Cerebellar nuclear complex (tissue), 1 donor: ENCODE measurements around the gene STARD8.
"Not testable (repeated sequence)": the region's sequence is repeated elsewhere in the genome, so short reads cannot be mapped to it uniquely, and the experiment has no call there.

Experiments
- DNase-seq, 2 experiments: peaks; one replicate each; lab custom pipeline; 2025; lab: John Stamatoyannopoulos, UW

Gene STARD8

DNA sequence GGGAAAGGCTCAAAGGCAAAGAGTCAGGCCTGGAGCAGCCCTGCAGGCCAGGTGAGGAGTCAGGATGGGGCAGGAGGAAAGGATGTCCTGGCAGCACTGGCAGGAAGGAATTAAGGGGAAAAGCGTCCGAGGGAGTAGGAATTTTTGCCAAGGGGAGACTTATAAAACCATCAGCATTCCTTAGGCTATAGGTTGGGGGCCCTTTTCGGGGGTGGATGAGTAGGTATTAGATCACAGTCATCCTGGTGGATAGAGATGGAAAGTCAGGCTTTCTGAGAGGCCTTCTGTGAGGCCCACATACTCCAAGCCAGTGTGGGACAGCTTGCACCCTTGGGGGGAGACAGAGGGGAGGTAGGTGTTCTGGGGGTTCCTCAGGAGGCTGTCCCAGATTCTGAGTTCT lies 12.3 kb downstream of the STARD8 start:
- no peak for DNase-seq

DNA sequence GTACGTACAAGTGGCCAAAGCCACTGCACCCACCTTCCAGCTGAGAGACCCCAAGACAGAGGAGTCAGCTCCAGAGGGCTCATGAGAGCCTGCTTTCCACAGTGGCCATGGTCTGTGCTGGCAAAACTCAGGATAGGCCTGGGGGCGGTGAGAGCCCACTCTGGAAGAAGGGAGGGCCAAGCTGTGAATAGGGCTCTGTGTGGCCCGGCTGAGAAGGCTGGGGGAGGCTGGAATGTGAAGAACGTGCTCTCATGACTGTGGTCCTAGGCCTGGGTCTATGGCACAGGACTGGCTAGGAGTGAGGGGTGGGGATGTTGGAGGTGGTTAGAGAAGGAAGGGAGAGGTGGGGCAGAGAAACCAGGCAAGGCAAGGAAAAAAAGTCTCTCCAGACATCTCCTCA lies 13.3 kb downstream of the STARD8 start:
- DNase-seq: no peak

DNA sequence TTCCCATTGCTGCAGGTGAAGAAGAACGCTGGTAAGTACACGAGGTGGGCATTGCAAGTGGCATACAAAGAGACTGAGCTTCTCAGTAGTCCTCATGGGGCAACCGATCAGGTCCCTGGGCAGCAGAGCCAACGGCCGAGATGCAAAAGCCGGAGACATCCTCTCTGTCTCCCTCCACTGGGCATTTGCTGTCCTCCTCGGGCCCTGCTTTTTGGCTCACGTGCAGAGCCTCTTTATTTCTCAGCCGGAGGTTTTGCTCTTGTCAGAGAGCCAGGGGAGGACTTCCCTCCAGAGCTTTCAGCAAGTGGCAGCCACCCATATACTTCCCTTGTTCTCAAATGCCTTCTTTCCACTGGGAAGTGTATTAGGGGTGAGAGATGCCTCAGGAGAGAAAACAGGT lies 18.0 kb downstream of the STARD8 start:
- DNase-seq: no peak

DNA sequence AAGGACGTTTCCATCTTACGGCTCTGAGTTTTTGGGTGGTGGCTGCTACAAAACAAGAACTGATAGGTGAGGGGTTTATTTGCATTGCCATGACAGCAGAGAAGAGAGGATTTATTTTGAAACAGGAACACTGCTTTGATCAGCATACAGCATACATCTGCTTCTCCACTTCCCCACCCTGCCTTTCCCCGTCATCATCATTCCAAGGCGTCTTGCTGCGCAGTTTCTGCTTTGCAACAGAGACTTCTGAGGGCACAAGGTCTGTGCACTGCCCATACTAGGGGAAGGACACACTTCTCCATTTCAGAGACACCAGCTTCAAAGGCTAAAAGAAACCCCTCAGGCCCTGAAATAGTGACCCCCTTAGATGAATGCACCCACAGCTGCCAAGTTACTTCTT lies 19.1 kb downstream of the STARD8 start:
- no peak for DNase-seq

DNA sequence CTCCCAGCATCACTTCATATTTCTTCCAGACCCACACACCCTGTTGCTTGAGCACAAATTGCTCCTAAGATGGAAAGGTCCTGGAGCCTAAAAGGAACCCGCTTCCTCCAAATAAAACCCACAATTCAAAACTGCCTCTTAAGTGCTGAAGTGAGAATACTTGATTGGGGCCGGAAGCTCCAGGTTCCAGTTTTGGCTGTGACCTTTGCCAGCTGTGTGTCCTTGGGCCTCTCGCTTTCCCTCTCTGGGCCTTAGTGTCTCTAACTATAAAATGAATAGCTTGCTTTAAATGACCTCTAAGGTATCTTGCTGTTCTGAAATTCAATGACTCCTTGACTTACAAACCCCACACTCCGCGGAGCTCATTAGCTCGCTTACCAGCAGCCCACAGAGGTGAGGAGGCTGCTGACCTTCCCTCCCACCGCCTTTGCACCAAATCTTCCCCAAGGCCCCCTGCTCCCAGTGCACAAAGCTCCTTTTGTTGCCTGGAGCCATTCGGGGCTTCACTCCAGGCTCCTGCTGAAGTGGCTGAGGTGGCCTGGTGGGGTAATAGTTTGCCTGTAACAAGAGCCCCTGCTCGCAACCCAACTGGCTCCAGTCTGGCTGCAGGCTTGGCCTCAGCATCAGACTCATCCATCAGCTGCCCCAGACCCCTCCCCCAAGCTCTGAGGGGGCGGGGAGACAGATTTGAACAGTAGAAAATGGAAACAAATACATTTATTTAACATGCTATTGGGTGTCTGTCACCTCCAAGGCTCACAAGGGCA lies 21.8 kb downstream of the STARD8 start:
- no peak for DNase-seq

DNA sequence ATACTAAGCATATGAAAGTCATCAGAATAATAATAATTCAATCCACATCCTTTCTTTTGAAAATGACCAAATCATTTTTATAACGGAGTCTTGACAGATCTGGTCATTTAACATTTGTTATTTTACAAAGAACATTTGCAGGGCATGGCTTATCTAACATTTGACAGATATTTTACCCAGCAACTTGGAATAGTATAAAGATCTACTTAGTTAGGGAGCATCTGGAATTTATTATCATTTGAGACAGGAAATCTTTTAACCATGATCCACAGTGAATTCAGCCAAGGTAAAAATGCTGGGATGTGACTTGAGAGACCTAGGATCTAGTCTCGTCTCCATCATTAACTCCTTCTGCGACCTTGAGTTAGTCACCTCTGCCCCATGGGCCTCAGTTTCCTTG lies 22.4 kb downstream of the STARD8 start:
- no peak for DNase-seq

DNA sequence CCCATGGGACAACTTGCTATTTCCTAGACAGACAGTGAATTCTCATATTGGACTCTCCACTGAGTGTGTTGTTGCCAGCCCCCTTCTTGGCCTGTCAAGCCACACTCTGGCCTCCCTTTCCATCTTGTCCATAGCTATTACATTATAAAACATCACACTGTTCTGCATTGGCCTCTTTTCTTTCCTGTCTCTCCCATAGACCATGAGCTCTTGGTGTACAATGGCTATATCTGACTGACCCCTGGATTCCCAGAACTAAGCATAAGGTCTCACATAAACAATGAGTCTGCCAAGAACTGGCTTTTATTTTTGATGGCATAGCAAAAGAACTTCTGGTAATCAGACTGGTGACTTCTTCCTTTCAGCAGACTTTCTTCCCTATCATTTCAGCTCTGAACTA lies 23.8 kb downstream of the STARD8 start:
- DNase-seq: no peak

DNA sequence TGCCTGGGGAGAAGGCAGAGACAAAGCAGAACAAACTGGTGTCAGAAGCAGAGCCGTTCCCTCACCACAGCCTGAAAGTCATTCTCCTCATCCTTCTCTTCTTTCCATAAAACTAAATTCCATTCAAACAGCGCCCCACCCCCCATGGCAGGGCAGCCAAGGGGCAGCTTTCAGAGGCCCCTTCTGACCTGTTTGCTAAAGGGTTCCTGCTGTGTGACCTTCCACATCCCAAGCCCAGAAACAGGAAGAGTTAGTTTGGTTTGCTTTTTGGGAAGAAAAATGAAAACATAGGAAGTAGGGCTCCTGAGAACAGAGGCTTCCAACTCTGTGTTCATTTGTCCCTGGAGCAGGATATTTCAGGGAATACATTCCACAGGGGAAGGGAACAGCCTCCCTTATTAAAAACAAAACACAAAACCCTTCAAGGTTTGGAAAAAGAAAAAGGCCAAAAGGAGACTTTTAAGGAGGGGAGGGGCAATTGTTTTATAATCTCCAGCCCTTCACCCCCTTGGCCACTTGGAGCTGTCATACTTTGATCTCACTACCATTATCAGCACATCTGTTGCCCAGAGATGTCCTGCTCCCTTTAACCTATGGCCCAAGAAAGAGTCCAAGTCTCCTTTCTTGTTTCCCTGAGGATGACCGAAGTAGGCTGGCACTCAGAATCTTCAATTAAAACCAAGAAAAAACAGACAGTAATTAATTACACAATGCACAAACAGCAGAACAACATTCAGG lies 25.3 kb downstream of the STARD8 start:
- DNase-seq: no peak

DNA sequence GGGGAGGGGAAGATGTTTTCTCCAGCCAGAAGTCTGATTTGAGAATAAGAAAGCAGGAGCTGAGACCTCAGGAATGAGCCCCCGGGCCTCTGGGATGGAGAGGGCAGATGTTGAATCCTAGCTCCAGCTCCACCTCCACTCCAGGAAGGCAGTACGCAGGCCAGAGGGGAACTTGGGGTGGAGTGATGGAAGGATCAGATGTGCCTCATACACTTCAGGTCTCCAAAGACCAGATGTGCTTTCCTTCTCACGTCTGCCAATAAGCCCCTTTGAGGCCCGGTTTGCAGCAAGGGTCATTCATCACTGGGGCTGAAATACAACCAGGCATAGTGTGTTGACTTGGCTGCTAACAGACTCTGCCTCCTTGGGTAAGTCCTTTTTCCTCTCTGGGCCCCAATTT lies 28.1 kb downstream of the STARD8 start:
- DNase-seq: no peak

DNA sequence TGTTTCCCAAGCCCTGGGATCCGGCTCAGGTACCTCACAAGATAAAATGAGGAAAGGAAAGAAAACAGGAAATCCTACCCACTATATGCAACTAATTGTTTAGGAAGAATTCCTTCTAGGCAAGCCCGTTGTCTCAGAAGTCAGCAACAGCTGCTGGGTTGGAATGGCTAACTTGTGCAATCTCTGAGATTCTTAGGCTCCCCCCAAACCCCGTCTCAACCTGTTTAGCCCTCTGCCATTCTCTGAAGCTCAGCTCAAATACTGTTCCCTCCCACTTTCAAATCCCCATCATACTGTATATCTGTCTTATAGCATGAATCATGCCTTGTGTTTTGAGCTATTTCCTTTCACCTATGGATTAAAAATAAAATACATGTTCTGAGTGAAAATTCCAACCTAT lies 28.9 kb downstream of the STARD8 start:
- no peak for DNase-seq

DNA sequence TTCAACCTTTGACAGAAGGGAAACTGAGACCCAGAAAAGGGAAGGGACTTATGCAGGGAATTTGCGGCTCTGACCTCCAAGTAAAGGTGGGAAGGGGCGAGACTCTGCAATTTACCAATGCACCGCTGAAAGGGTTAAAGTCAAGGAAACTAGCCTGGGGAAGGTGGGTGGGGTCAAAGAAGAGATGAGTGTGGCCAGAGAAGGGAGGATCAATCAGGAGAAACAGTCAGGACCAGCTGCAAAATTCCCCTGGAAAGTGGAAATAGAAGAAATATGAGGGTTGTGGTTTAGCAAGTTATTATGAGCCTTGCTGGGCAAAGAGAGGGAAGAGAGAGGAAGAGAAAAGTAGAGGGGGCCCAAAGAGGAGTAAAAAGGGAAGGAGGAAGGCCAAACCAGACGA lies 30.5 kb downstream of the STARD8 start:
- no peak for DNase-seq

DNA sequence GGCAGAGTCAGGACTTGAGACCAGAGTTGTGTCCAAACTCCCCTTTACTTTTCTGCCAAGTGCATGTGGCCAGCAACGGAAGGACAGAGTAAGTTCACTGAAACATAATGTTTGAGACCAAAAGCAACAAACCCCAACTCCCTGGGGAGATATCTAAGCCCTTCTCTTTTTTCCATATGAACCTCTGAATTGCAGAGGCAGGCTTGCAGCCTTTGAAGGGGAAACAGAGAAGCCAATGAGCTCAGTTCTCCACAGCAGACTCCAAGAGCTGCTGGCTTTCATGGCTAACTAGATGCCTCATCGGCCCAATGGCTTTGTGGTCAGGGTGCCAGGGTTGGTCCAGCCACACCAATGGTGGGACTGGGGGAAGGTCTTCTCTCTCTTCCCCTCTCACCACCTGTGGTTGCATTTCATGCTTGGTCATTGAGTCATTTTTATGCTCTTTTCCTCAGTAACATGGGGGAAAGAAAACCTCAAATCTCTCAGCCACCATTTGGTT lies 34.0 kb downstream of the STARD8 start:
- DNase-seq: no peak

DNA sequence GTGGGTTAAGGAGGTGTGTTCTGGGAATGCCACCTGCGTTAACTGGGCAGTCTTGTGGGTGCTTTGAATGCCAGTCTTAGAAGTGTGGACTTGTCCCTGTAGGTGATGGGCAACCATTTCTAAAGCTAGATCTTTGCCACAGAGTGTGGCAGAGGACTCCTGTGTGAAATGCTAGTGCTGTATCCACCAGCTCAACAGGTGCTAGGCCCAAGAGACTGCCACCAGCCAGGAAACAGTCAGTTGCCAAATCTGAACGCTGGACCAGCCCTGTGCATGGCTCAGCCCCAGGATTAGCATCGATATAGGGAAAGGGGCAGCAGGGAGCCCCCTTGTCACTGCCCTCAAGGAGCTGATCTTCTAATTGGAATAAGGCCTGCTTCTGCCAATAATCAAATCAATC lies 35.3 kb downstream of the STARD8 start:
- DNase-seq: no peak

DNA sequence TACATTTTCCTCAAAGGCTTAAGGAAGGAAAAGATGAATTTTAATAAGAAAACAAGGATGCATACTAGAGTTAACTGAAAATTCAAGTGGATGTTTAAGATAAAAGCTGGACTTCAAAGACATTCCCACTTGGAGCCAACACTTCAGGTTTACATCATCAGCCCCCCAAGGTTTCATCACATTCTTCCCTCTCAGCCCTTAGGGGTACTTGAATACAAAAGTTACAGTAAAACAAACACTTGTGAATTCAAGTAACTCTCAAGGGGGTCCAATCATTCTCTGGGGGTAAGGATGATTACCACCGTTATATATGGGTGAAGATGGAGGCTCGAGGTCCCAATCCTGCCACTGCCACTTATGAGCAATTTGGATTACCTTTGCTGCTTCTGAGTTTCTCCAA lies 36.1 kb downstream of the STARD8 start:
- DNase-seq: no peak

DNA sequence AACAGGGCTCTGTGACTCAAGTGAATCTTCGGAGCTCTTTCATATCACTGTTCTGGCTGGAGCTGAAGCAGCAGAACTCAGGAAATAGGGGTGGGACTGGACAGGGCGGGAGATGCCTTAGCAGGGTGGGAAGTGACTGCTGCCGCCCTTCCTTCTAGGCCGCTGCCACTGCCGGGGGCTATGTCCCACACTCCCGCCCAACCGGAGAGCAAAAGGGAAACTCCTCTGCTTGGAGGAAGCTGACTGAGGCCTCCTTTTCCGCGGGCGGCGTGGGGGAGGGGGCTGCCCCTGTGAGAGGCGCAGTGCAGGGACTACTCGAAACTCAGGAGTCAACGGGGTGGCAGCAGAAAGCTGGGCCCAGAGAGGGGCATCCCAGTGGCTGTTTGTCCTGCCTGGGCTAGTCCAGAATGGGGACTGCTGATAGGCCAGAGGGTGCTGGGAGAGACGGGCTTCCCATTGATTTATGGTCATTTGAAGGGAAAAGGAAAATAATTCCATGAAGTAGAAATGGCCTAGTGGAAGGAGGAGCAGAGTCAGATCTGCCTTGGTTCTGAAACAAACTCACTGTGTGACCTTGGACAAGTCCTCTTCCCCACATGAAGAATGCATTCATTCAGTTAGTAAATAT lies 36.9 kb downstream of the STARD8 start:
- DNase-seq: no peak

DNA sequence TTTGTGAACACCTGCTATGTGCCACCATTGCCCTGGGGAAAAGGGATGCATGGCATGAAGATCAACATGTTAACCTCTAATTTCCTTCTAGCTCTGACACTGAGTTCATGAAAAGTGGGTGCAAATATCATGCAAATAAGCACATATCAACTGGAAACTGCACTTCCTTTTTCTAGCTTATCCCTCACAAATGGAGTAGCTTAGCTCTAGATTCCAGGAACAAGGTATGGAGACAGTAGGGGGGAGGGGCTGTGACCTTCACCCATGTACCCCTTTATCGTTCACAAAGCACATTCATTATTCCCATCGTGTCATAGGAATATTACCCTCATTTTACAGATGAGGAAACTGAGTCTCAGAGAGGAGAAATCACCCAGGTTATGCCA lies 37.4 kb downstream of the STARD8 start:
- DNase-seq: no peak

DNA sequence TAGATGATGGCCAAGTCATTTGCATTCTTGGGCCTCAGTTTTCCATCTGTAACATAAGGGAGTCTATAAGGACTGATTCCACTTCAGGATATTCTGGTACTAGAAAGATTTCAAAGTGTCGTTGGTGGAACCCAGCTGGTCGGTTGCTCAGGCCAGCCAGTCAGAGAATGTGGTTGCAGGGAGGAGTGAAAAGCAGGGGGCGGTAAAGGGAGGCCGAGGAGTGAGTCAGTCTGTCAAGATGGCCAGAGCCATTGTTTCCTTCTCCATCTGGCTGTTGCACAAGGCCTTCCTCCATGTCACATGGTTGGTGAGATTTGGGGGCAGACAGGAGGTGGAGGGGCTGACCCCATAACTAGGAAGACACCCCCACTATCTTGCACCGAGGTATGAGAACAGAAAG lies 38.2 kb downstream of the STARD8 start:
- no peak for DNase-seq

DNA sequence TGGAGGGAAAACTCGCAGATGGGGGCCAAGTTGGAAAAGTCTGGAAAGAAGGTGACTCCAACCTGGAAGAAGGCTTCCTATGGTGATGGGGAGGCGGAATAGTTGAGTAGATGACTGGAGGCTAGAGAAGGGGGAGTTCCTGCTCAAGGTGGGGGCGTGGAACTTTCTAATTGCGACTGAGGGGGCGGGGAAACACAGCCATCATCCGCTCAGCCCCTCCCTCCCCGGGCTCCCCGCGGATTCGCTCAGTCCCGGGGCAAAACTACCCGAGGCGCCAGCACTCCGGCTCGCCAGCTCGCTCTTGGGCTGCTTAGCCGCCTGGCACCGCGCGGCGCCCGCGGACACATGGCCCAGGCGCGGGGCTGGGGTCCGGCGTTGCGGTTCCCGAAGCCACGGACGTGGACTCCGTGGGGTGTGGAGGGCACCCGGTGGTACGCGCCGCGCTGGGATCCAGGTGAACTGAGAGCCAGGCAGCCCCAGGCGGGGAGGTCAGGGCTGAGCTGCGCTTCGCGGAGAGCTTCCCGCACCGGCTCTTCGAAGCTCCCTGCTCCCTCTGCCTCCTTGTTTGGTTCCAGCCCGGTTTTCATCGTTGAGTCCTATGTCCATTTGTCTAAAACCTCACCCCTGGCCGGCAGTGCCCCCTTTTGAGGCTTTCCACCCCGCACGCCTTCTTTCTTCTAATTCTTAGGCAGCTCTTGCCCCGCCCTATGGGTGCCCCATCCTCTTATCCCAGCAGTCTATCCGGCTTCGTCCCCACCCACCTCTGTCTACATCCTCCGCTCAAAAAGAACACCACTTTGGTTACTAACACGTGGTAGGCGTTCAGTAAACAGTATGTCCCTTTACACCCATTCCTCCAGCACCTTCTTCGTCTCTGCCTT lies 38.9 kb downstream of the STARD8 start:
- DNase-seq: no peak

DNA sequence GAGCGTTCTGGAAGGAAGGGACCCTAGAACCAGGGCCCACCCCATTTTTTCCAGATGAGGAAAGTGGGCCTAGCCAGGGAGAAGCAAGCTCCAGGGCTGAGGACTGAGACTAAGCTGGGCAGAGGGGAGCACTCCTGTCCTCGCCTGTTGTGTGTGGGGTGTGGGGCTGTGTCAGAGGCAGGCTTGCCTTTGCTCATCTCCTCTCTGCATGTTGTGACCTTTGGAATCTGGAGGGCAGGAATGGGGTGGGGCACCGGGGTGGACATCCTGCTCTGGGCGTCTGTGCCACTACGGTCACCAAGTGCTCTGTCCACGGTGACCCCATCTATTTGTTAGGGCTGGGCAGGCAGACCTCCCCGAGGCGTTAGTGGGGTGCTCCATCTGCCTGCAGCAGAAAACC lies 41.5 kb downstream of the STARD8 start:
- DNase-seq: not testable (repeated sequence)

DNA sequence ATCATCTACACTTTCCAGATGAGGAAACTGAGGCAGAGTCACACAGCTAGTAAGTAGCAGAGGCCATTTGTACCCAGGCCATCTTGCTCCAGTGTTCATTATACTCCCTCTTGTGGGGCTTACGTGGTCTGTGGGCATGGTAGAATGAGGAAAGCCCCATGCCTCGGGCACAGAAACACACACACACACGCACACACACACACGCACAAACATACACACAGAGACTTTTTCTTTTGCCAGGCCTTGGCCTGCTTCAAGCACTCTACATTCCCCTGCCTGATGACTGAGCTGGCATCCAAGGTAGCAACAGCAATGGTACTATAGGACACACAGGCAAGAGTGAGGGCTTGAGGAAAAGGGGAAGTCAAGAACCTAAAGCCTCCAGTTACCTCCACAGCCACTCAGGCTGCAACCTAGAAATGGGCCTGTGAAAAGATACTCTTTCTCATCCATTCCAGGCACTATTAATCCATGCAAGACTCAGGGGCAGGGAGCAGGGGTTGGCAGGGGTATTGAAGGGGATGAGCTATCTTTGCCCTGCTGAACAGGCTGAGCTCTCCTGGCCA lies 43.6 kb downstream of the STARD8 start:
- no peak for DNase-seq

DNA sequence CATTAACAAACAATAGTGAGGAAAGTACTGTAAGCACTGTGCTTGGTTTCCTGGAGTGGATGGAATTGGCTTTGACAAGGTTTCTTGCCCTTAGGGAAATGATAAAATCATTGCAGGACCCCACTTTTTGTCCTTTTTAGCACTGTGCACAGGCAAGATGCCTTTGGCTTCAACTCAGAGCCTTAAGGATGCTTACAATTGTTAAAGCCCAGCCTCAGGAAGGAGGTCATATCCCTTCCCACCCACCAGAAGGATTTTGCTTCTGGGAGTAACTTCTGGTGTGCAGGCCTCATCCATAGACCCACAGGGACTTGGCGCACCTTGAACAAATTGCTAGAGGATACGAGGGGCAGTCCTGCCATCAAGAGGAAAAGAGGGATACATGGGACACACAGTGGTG lies 44.5 kb downstream of the STARD8 start:
- no peak for DNase-seq

DNA sequence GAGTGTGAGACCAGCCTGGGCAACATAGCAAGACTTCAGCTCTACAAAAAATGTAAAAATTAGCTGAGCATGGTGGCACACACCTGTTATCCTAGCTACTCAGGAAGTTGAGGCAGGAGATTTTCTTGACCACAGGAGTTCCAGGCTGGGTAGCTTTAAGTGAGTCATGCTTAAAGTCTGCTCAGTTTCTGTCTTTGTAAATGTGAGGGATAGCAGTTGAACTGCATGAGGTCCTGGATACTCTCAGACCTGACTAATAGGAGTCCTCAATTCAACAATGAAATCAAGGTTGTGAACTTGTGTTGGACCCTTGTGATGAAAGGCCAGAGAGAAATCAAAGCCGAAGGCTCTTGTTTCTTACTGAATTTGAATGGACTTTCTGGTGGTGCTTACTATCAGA lies 45.2 kb downstream of the STARD8 start:
- no peak for DNase-seq
